KG1 (cell line): ENCODE data around the gene STRC.
"Not testable (repeated sequence)": the region's sequence is repeated elsewhere in the genome, so short reads cannot be mapped to it uniquely, and the experiment has no call there.

Source experiments
- DNase-seq: peaks from one replicate; lab custom pipeline; 2025; lab: John Stamatoyannopoulos, UW

Gene STRC

DNA sequence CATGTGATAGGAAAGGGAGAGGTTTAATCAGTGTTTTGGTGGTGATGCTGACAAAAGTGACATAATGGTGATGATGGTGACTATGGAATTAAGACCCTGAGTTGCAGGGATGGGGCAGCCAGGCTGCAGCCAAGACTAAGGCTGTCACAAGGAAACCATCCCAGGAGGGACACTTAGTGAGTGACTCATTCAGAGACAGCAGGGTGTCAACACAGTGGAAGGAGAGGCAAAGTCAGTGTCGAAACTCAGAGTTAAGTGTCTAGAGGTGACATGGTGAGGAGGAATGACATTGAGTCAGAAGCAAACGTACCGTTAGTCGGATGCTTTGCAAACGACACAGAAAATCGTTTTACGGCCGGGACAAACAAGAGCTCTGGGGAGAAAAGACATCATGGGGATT lies 54.8 kb downstream of the STRC start:
- not testable (repeated sequence) for DNase-seq

DNA sequence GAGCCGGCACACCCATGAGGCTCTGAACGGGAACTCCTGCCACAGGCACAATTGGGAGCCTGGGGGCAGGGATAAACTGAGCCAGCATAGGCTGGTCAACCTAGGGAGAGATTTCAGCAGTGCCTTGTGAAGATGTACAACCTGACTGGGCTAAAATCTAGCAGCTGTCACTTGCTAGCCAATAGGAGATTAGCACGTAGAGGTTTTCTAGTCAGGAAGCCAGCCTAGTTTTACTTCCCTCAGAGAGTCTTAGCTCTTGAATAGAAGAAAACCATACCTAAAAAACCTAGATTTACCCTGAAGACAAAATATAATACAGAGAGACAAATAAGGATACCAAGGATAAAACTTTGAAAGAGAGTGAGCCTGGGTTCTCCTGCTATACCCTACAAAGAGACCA lies 55.8 kb downstream of the STRC start:
- DNase-seq, result not testable (repeated sequence)

DNA sequence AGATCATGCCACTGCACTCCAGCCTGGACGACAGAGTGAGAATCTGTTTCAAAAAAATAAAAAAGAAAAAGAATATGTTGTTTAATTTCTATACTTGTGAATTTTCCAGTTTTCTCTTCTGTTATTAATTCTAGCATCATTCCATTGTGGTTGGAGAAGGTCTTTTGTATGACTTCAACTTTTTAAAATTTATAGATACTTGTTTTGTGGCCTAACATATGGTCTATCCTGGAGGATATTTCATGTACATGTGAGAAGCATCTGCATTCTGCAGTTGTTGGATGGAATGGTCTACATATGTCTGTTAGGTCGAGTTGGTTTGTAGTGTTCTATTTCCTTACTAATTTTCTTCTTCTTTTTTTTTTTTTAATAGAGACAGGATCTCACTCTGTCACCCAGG lies 65.6 kb downstream of the STRC start:
- DNase-seq, result no peak

DNA sequence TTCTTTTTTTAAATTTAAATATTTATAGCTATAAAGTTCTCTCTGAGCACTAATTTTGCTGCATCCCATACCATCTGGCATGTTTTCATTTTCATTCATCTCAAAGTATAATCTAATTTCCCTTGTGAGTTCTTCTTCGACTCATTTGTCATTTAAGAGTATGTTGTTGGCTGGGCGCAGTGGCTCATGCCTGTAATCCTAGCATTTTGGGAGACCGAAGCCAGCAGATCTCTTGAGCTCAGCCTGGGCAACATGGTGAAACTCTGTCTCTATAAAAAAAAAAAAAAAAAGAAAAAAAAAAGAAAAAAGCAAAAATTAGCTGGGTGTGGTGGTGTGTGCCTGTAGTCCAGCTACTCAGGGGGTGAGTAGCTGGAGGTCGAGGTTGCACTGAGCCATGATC lies 66.3 kb downstream of the STRC start:
- DNase-seq, result no peak

DNA sequence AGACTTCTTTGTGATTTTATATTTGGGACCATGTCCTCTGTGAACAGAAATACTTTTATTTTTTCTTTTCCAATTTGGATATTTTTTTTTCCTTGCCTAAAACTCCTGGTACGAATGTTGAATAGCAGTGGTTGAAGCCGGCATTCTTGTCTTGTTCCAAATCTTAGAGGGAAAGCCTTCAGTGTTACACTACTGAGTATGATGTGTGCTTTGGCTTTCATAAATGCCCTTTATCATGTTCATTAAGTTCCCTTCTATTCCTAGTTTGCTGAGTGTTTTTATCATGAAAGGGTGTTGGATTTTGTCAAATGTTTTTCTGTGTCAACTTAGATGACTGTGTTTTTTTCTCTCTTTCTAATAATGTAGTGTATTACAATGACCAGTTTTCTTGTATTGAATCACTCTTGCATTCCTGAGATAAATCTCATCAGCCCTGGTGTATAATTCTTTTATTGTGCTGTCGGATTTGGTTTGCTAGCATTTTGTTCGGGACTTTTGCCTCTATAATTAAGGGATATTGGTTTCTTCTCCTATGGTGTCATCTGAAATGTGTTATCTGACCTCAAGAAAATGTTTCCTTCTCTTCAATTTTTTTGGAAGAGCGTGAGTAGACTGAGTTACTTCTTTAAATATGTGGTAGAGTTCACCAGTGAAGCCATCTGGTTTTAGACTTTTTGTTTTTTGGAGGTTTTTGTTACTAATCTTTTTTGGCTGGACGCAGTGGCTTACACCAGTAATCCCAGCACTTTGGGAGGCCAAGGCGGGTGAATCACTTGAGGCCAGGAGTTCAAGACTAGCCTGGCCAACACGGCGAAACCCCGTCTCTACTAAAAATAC lies 67.9 kb downstream of the STRC start:
- no peak for DNase-seq
